ENCODE data around the gene NTRK1.

- no peak for TF ChIP-seq NFE2L1 (CRISPR knock-in tag; IDR thresholded peaks at IDR 0.05; ENCODE audit: borderline replicate concordance)
- no peak for TF ChIP-seq EP300 (IDR thresholded peaks at IDR 0.05; ENCODE audit: low read depth in 2 of 2, low read length in 2 of 2)
- TF ChIP-seq EP300 (CRISPR knock-in tag; IDR thresholded peaks at IDR 0.05; ENCODE audit: borderline replicate concordance): no peak
- no peak for TF ChIP-seq POLR2AphosphoS5 (IDR thresholded peaks at IDR 0.05; ENCODE audit: low read depth, low read length)
- no peak for TF ChIP-seq ZNF816 (CRISPR knock-in tag; IDR thresholded peaks at IDR 0.05; ENCODE audit: borderline replicate concordance)
- no peak for TF ChIP-seq ARNTL (CRISPR knock-in tag; IDR thresholded peaks at IDR 0.05)
- no peak for TF ChIP-seq RFX5 (IDR thresholded peaks at IDR 0.05; ENCODE audit: low read depth, low read length)
- TF ChIP-seq ZNF234 (CRISPR knock-in tag; conservative IDR thresholded peaks at IDR 0.05): no peak
- no peak for TF ChIP-seq ZBTB40 (IDR thresholded peaks at IDR 0.05)
- no peak for TF ChIP-seq ZBTB40 (CRISPR knock-in tag; IDR thresholded peaks at IDR 0.05)
- TF ChIP-seq CEBPB (IDR thresholded peaks at IDR 0.05; ENCODE audit: borderline replicate concordance, low read depth, low read length): no peak
- no peak for TF ChIP-seq HIC2 (CRISPR knock-in tag; IDR thresholded peaks at IDR 0.05; ENCODE audit: low read depth)
- TF ChIP-seq HNF4A (CRISPR knock-in tag; IDR thresholded peaks at IDR 0.05): no peak
- TF ChIP-seq KDM1A (CRISPR knock-in tag; IDR thresholded peaks at IDR 0.05): no peak
- TF ChIP-seq CTCF (CRISPR knock-in tag; IDR thresholded peaks at IDR 0.05): no peak
- no peak for TF ChIP-seq CSRNP2 (CRISPR knock-in tag; conservative IDR thresholded peaks at IDR 0.05; ENCODE audit: low read depth)
Measured at GRCh38 chr1:156901590-156901900, 40.9 kb downstream of the NTRK1 start.

Data from HepG2 (cell line).